K562 (cell line): Measurements from ENCODE around the gene EML1. TPM values are rescaled to one million over a fixed set of nuclear protein-coding genes. Genes with fewer than 3 reads are reported as not detected.

Source experiments
- ATAC-seq: fragments of 200-7000 bp; cut with Tn5 transposase; 3 replicates; pipeline ENCODE4 v1.9.1; 2020; ENCODE audit warnings: moderate library complexity
- BruUV-seq: library from RNA; stranded (reverse); fragments of 400-500 nt; replicated peaks from 2 replicates; lab custom pipeline; 2021; lab: Mats Ljungman, UMichigan
- CTCF ChIA-PET: fragments of 300-600 bp; formaldehyde crosslinking; extraction: SDS; loops from one replicate; lab custom pipeline; 2021; ENCODE audit warnings: low intra/inter-chr PET ratio; lab: Yijun Ruan, JAX
- POLR2A ChIA-PET: fragments of 300-600, 350-650 bp; sonication (Branson Sonifier 250); formaldehyde crosslinking; extraction: SDS; loops from one replicate; lab custom pipeline; 2021; ENCODE audit warnings: antibody characterized with exemption, inconsistent platforms; lab: Yijun Ruan, JAX
- DNase-seq, 4 experiments: peaks; one replicate each; pipeline versions ENCODE4 v3.0.0 to v3.0.0-alpha.2; 2011 to 2018; ENCODE audit warnings: low spot score in 3 of 4, mixed read lengths in 3 of 4; ENCODE audit errors: extremely low read depth in 1 of 4
- FAIRE-seq: peaks from 2 replicates; lab custom pipeline; 2011; peaks lifted over from hg19 to GRCh38; lab: Jason Lieb, UNC
- H2AFZ ChIP-seq: 2 replicates; pipeline ENCODE4 v1.6.0; 2011; ENCODE audit warnings: low read depth, low read length, control low read depth, inconsistent platforms
- H3K27ac ChIP-seq: fragments of 200-600 bp; 3 replicates; pipeline ENCODE4 v1.8.0; 2011; ENCODE audit warnings: low read depth, mild to moderate bottlenecking, control low read depth, inconsistent platforms, low read length, moderate library complexity, mixed read lengths; ENCODE audit errors: extremely low read depth
- H3K27me3 ChIP-seq, 2 experiments: fragments of 300-600 bp in 1 of 2; 2 replicates in 1 of 2; 3 replicates in 1 of 2; pipeline versions ENCODE4 v1.6.0 to v1.8.0; 2011; ENCODE audit warnings: inconsistent platforms in 2 of 2, low read length in 2 of 2, mild to moderate bottlenecking in 1 of 2, mixed read lengths in 1 of 2, moderate library complexity in 1 of 2; ENCODE audit not compliant: control insufficient read depth in 2 of 2, insufficient read depth in 2 of 2
- H3K36me3 ChIP-seq: fragments of 300-600 bp; 3 replicates; pipeline ENCODE4 v1.8.0; 2011; ENCODE audit warnings: mild to moderate bottlenecking, low read length, inconsistent platforms; ENCODE audit not compliant: control insufficient read depth, insufficient read depth
- H3K4me1 ChIP-seq, 2 experiments: fragments of 200-600 bp in 1 of 2; replicated peaks in 1 of 2; 2 replicates in 1 of 2; 3 replicates in 1 of 2; pipeline versions ENCODE4 v1.5.1 to v1.8.0; 2011; ENCODE audit warnings: inconsistent platforms in 2 of 2, low read length in 2 of 2, mild to moderate bottlenecking in 1 of 2, mixed read lengths in 1 of 2, moderate library complexity in 1 of 2; ENCODE audit not compliant: control insufficient read depth in 2 of 2, insufficient read depth in 2 of 2
- H3K4me2 ChIP-seq: 2 replicates; pipeline ENCODE4 v1.6.1; 2011; ENCODE audit warnings: low read length, control low read depth, inconsistent platforms, mixed read lengths; ENCODE audit not compliant: insufficient read depth
- H3K4me3 ChIP-seq: fragments of 200-600 bp; sonication (generic), shearing (Covaris generic); 2 replicates; pipeline ENCODE4 v1.5.1; 2016; ENCODE audit warnings: control low read depth, inconsistent platforms
- H3K79me2 ChIP-seq: fragments of 200-600 bp; 3 replicates; pipeline ENCODE4 v1.8.0; 2011; ENCODE audit warnings: low read length, inconsistent platforms; ENCODE audit not compliant: control insufficient read depth, insufficient read depth
- H3K9ac ChIP-seq, 2 experiments: 2 replicates each; pipeline versions ENCODE4 v1.6.0 to v1.6.1; 2011; ENCODE audit warnings: low read depth in 2 of 2, low read length in 2 of 2, control low read depth in 1 of 2, inconsistent platforms in 1 of 2, mild to moderate bottlenecking in 1 of 2, mixed read lengths in 1 of 2; ENCODE audit not compliant: insufficient read depth in 1 of 2
- H3K9me1 ChIP-seq: one replicate; pipeline ENCODE4 v1.6.0; 2011; ENCODE audit warnings: inconsistent platforms, mild to moderate bottlenecking, low read length, moderate library complexity; ENCODE audit not compliant: control insufficient read depth, insufficient read depth
- H3K9me3 ChIP-seq: replicated peaks from 2 replicates; pipeline ENCODE4 v1.5.1; 2011; ENCODE audit warnings: low read depth, low read length, inconsistent platforms; ENCODE audit not compliant: control insufficient read depth, insufficient read depth
- H4K20me1 ChIP-seq: replicated peaks from 2 replicates; pipeline ENCODE4 v1.6.1; 2011; ENCODE audit warnings: low read length, inconsistent platforms, mixed read lengths; ENCODE audit not compliant: control insufficient read depth, insufficient read depth
- EZH2 ChIP-seq: IDR thresholded peaks from 2 replicates; pipeline ENCODE4 v1.6.1; 2012; ENCODE audit warnings: low read depth, mild to moderate bottlenecking, inconsistent platforms, low read length, borderline replicate concordance
- FOXA3 ChIP-seq, 2 experiments: fragments of 450-650 bp in 1 of 2; sonication (generic) in 1 of 2; formaldehyde crosslinking; IDR thresholded peaks in 1 of 2; conservative IDR thresholded peaks in 1 of 2; 2 replicates each; pipeline versions ENCODE4 v1.4.0 to v1.8.0; 2020 to 2022; ENCODE audit warnings: mild to moderate bottlenecking in 2 of 2, missing genetic modification reagents in 1 of 2
- RFX1 ChIP-seq: fragments of 450-650 bp; IDR thresholded peaks from 2 replicates; pipeline ENCODE4 v1.6.1; 2016; ENCODE audit warnings: mild to moderate bottlenecking, moderate library complexity
- TSC22D4 ChIP-seq: fragments of 450-650 bp; IDR thresholded peaks from 2 replicates; pipeline ENCODE4 v1.6.1; 2016; ENCODE audit warnings: missing genetic modification characterization, missing biosample characterization, control low read depth
- ZKSCAN8 ChIP-seq: fragments of 200-800 bp; sonication (Bioruptor generic); IDR thresholded peaks from 2 replicates; pipeline ENCODE4 v1.6.1; 2016; ENCODE audit warnings: missing genetic modification characterization, missing compliant biosample characterization
- WGBS: fragments of 100-300 bp; shearing (Covaris generic); methylation state at CpG from one replicate; pipeline ENCODE4 v1.1.6; 2016; ENCODE audit warnings: low coverage, mixed read lengths; ENCODE audit not compliant: insufficient coverage; ENCODE audit errors: missing lambda C conversion rate; 5-methylcytosine and 5-hydroxymethylcytosine counted together
- in situ Hi-C: fragments of 300-500 bp; cut with MboI; formaldehyde crosslinking; loops from 4 replicates; pipeline ENCODE4 v1.15.0; 2018; ENCODE audit warnings: inconsistent platforms, mixed read lengths
- intact Hi-C: fragments of 100-400 bp; cut with micrococcal nuclease; formaldehyde crosslinking; loops from 2 replicates; pipeline ENCODE4 v1.14.2; 2022
- polyA plus RNA-seq, 8 experiments: library from polyadenylated mRNA; depleted of rRNA in 4 of 8; stranded (reverse) in 5 of 8; unstranded in 3 of 8; fragments of >200 nt; fragmentation: Nextera tagmentation in 2 of 8; fragmentation: Illumina TruSeq in 1 of 8; extraction: Ambion mirVana in 2 of 8; extraction: Trizol in 1 of 8; gene quantifications; 2 replicates each; pipeline versions ENCODE4 v1.2.1 to v1.2.3, GENCODE V29; 2011 to 2014; ENCODE audit warnings: inconsistent platforms in 1 of 8, missing spikeins in 1 of 8
- total RNA-seq, 7 experiments: library from RNA; depleted of rRNA in 6 of 7; stranded (reverse); fragments of >200 nt in 6 of 7; fragmentation: Illumina TruSeq in 2 of 7; extraction: Trizol in 2 of 7; gene quantifications; 2 replicates each; pipeline versions ENCODE4 v1.2.1 to v1.2.3, GENCODE V29; 2011 to 2021; ENCODE audit warnings: low replicate concordance in 1 of 7
- TF ChIP-seq, protein P1 (sequence below), 2 experiments: fragments of 450-650 bp in 1 of 2; sonication (generic) in 1 of 2; formaldehyde crosslinking in 1 of 2; IDR thresholded peaks in 1 of 2; conservative IDR thresholded peaks in 1 of 2; 2 replicates each; pipeline versions ENCODE4 v1.6.1 to v1.8.1; 2016 to 2023; ENCODE audit warnings: mild to moderate bottlenecking in 2 of 2, moderate library complexity in 2 of 2, inconsistent platforms in 1 of 2, missing genetic modification reagents in 1 of 2
- TF ChIP-seq, protein P2 (sequence below): fragments of 450-650 bp; conservative IDR thresholded peaks from 2 replicates; pipeline ENCODE4 v1.6.1; 2016; ENCODE audit warnings: missing genetic modification characterization, low read depth, mild to moderate bottlenecking, control low read depth, missing compliant biosample characterization
- TF ChIP-seq, protein P3 (sequence below): fragments of 250-450 bp; sonication (Bioruptor Pico); IDR thresholded peaks from 2 replicates; pipeline ENCODE4 v1.5.1; 2021; ENCODE audit warnings: mild to moderate bottlenecking

EML1 gene
- total and polyA plus RNA-seq, 9 of the 15 experiments (the other 6 are each of a cell fraction or from before 2014, with no cell fraction given): 0.01 to 0.35 (median 0.07) TPM; not detected in 2

DNA sequence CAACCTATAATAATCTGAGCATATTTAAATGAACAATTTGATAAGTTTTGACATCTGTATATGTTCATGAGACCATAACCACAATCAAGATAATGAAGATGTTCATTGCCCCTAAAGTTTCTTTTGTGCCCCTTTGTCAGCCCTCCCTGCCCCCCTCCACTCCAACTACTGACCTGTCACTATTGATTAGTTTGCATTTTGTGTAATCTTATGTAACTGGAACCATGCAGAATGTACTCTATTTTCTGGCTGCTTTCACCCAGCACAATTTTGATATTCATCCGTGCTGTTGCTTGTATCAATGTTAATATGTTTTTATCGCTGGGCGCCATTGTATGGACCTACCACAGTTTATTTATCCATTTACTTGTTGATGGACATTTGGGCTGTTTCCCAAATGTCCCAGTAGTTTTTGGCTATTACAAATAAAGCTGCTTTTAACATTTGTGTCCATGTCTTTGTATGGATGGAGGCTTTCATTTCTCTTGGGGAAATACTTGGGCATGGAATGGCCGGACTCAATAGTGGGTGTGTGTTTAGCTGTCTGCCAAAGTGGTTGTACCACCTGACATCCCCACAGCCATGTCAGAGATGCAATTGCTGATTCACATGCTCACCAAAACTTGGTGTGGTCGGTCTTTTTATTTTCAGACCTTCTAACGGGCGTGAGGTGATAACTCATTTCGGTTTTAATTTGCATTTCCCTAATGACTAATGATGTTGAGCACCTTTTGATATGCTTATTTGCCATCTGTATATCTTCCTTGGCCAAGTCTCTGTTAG, 38.9 kb downstream of the EML1 start:
- Histone ChIP-seq H3K4me1 (no peaks in the 10 kb centered on the region), H3K9me1 (no peaks in the 10 kb centered on the region), H3K4me3 (no peak overlapping the region), H4K20me1 (no peaks in the 10 kb centered on the region), H3K27me3 (peaks cover 2 to 6% of the 10 kb centered on the region in 2 experiments), H3K4me2 (no peak overlapping the region), H2AFZ (no peak overlapping the region), H3K27ac (no peak overlapping the region), H3K9ac (no peak overlapping the region), H3K9me3 (no peaks in the 10 kb centered on the region), H3K79me2 (no peaks in the 10 kb centered on the region), H3K36me3 (no peaks in the 10 kb centered on the region)
- no TSS peak for BruUV-seq
- WGBS: 0% methylated on average over 8 of the region's 8 CpGs
- in situ Hi-C loops (no loop called here), intact Hi-C loops (no loop called here)
- DNase-seq (no peak), ATAC-seq (no peak), FAIRE-seq (no peak)
- CTCF ChIA-PET: no interaction called here
- POLR2A ChIA-PET: interaction anchor here (0.5 to 1.1 kb wide), 2 partner anchors 12 to 823 kb away, joined by 3 to 4 read pairs; no protein-coding TSS in a partner anchor
- TF ChIP-seq, protein P1, sequence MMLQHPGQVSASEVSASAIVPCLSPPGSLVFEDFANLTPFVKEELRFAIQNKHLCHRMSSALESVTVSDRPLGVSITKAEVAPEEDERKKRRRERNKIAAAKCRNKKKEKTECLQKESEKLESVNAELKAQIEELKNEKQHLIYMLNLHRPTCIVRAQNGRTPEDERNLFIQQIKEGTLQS (IDR thresholded peaks at IDR 0.05): no peak
- TF ChIP-seq, protein P1 (CRISPR knock-in tag; conservative IDR thresholded peaks at IDR 0.05): no peak
- TF ChIP-seq ZKSCAN8 (CRISPR knock-in tag): no peak
- TF ChIP-seq EZH2: no peak
- no peak for TF ChIP-seq RFX1
- TF ChIP-seq, protein P2, sequence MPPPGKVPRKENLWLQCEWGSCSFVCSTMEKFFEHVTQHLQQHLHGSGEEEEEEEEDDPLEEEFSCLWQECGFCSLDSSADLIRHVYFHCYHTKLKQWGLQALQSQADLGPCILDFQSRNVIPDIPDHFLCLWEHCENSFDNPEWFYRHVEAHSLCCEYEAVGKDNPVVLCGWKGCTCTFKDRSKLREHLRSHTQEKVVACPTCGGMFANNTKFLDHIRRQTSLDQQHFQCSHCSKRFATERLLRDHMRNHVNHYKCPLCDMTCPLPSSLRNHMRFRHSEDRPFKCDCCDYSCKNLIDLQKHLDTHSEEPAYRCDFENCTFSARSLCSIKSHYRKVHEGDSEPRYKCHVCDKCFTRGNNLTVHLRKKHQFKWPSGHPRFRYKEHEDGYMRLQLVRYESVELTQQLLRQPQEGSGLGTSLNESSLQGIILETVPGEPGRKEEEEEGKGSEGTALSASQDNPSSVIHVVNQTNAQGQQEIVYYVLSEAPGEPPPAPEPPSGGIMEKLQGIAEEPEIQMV: no peak
- TF ChIP-seq, protein P3, sequence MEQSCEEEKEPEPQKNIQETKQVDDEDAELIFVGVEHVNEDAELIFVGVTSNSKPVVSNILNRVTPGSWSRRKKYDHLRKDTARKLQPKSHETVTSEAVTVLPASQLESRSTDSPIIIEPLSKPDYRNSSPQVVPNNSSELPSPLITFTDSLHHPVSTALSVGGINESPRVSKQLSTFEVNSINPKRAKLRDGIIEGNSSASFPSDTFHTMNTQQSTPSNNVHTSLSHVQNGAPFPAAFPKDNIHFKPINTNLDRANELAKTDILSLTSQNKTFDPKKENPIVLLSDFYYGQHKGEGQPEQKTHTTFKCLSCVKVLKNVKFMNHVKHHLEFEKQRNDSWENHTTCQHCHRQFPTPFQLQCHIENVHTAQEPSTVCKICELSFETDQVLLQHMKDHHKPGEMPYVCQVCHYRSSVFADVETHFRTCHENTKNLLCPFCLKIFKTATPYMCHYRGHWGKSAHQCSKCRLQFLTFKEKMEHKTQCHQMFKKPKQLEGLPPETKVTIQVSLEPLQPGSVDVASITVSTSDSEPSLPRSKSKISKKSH (CRISPR knock-in tag): no peak
- no peak for TF ChIP-seq TSC22D4 (tag)
- no peak for TF ChIP-seq FOXA3 (CRISPR knock-in tag; conservative IDR thresholded peaks at IDR 0.05 in 1 of 2, IDR thresholded peaks at IDR 0.05 in 1 of 2)
